Type B pancreatic cell (in vitro differentiated cells): ENCODE data around the gene SIGLEC7. TPM values are rescaled to one million over a fixed set of nuclear protein-coding genes. Genes with fewer than 3 reads are reported as not detected.

ENCODE experiments used
- DNase-seq: peaks from one replicate; pipeline ENCODE4 v3.0.0; 2021; ENCODE audit warnings: mixed read lengths; ENCODE audit not compliant: unreplicated experiment; ENCODE audit errors: extremely low spot score
- H3K27ac Mint-ChIP-seq: 2 replicates; pipeline ENCODE4 v1.8.0; 2021; ENCODE audit warnings: mild to moderate bottlenecking, mixed read lengths
- H3K27me3 Mint-ChIP-seq: 2 replicates; pipeline ENCODE4 v1.8.0; 2021; ENCODE audit warnings: mixed read lengths
- H3K36me3 Mint-ChIP-seq: 2 replicates; pipeline ENCODE4 v1.8.0; 2021; ENCODE audit warnings: mixed read lengths
- H3K4me1 Mint-ChIP-seq: one replicate; pipeline ENCODE4 v1.8.0; 2021; ENCODE audit warnings: mixed read lengths; ENCODE audit not compliant: unreplicated experiment
- H3K4me3 Mint-ChIP-seq: 2 replicates; pipeline ENCODE4 v1.8.0; 2021; ENCODE audit warnings: mild to moderate bottlenecking, mixed read lengths
- H3K9me3 Mint-ChIP-seq: 2 replicates; pipeline ENCODE4 v1.8.0; 2021; ENCODE audit warnings: mixed read lengths
- CTCF ChIP-seq: fragments of 200-600 bp; sonication (generic); conservative IDR thresholded peaks from 2 replicates; pipeline ENCODE4 v1.5.0; 2021; ENCODE audit warnings: antibody characterized with exemption, mild to moderate bottlenecking
- total RNA-seq: library from RNA; stranded (reverse); gene quantifications from 2 replicates; pipeline ENCODE4 v1.2.1, GENCODE V29; 2021; ENCODE audit warnings: low replicate concordance

Gene SIGLEC7
- total RNA-seq, 1 donor from 2014 or later = not detected

GRCh38 chr19:51192689-51193088 lies 50.6 kb downstream of the SIGLEC7 start:
- H3K27me3 Mint-ChIP-seq = peaks cover 15% of the 10 kb centered on the region
- no peak for TF ChIP-seq CTCF

GRCh38 chr19:51194527-51195315 lies 52.6 kb downstream of the SIGLEC7 start:
- peaks cover 17% of the 10 kb centered on the region for H3K27me3 Mint-ChIP-seq
- H3K27ac Mint-ChIP-seq = no peak overlapping the region
- no peaks in the 10 kb centered on the region for H3K9me3 Mint-ChIP-seq
- H3K4me3 Mint-ChIP-seq = no peak overlapping the region
- DNase-seq = no peak
- no peaks in the 10 kb centered on the region for H3K36me3 Mint-ChIP-seq
- no peak for TF ChIP-seq CTCF
- H3K4me1 Mint-ChIP-seq = no peaks in the 10 kb centered on the region

More at GRCh38 chr19:51192689-51193088, 50.6 kb downstream of the SIGLEC7 start:
- no peaks in the 10 kb centered on the region for H3K36me3 Mint-ChIP-seq
- H3K27ac Mint-ChIP-seq = no peak overlapping the region
- no peak for DNase-seq
- H3K4me3 Mint-ChIP-seq = no peak overlapping the region
- no peaks in the 10 kb centered on the region for H3K4me1 Mint-ChIP-seq
- H3K9me3 Mint-ChIP-seq = no peaks in the 10 kb centered on the region

- Mint-ChIP-seq H3K4me1 (no peaks in the 10 kb centered on the region), H3K9me3 (no peaks in the 10 kb centered on the region), H3K27me3 (peaks cover 17% of the 10 kb centered on the region), H3K27ac (no peak overlapping the region), H3K36me3 (no peaks in the 10 kb centered on the region), H3K4me3 (no peak overlapping the region)
- no peak for TF ChIP-seq CTCF
- no peak for DNase-seq
These were observed 53.1 kb downstream of the SIGLEC7 start for GRCh38 chr19:51195316-51195586.

GRCh38 chr19:51195616-51196015 lies 53.5 kb downstream of the SIGLEC7 start:
- no peaks in the 10 kb centered on the region for H3K36me3 Mint-ChIP-seq

GRCh38 chr19:51196181-51196580 lies 54.1 kb downstream of the SIGLEC7 start:
- no peak overlapping the region for H3K4me3 Mint-ChIP-seq
- H3K4me1 Mint-ChIP-seq = no peaks in the 10 kb centered on the region
- H3K9me3 Mint-ChIP-seq = no peaks in the 10 kb centered on the region
- no peak for TF ChIP-seq CTCF
- H3K36me3 Mint-ChIP-seq = no peaks in the 10 kb centered on the region
- no peak for DNase-seq
- H3K27me3 Mint-ChIP-seq = peaks cover 23% of the 10 kb centered on the region
- H3K27ac Mint-ChIP-seq = no peak overlapping the region

More at GRCh38 chr19:51195616-51196015, 53.5 kb downstream of the SIGLEC7 start:
- no peak overlapping the region for H3K27ac Mint-ChIP-seq
- no peak overlapping the region for H3K4me3 Mint-ChIP-seq
- no peak for TF ChIP-seq CTCF
- no peaks in the 10 kb centered on the region for H3K4me1 Mint-ChIP-seq
- no peak for DNase-seq
- H3K27me3 Mint-ChIP-seq = peaks cover 20% of the 10 kb centered on the region
- H3K9me3 Mint-ChIP-seq = no peaks in the 10 kb centered on the region
